ENCODE measurements around the gene LEMD3. TPM values are rescaled to one million over a fixed set of nuclear protein-coding genes. Genes with fewer than 3 reads are reported as not detected.

LEMD3 gene
- total RNA-seq, 1 donor from 2014 or later: 38.9 TPM

- no peaks in the 10 kb centered on the region for H3K9me3 Mint-ChIP-seq (ENCODE audit: low read depth)
- no peak for TF ChIP-seq CTCF (IDR thresholded peaks at IDR 0.05; ENCODE audit: unreplicated experiment)
- no peak overlapping the region for H3K4me3 Mint-ChIP-seq (ENCODE audit: low read depth)
- H3K36me3 Mint-ChIP-seq (ENCODE audit: insufficient read depth): peaks cover 14% of the 10 kb centered on the region
- no peak for DNase-seq (ENCODE audit: low spot score, unreplicated experiment)
- no peaks in the 10 kb centered on the region for H3K27me3 Mint-ChIP-seq
- no peak overlapping the region for H3K27ac Mint-ChIP-seq
- H3K4me1 Mint-ChIP-seq (ENCODE audit: low read depth): no peaks in the 10 kb centered on the region
Measured at GRCh38 chr12:65248656-65249633, 79.6 kb downstream of the LEMD3 start.

GRCh38 chr12:65252515-65252914 is 83.1 kb downstream of the LEMD3 start:
- Mint-ChIP-seq H3K4me3 (ENCODE audit: low read depth) (no peak overlapping the region), H3K4me1 (ENCODE audit: low read depth) (no peaks in the 10 kb centered on the region), H3K27me3 (no peaks in the 10 kb centered on the region), H3K9me3 (ENCODE audit: low read depth) (peaks cover 3% of the 10 kb centered on the region), H3K27ac (no peak overlapping the region), H3K36me3 (ENCODE audit: insufficient read depth) (peaks cover 5% of the 10 kb centered on the region)
- no peak for TF ChIP-seq CTCF (IDR thresholded peaks at IDR 0.05; ENCODE audit: unreplicated experiment)
- no peak for DNase-seq (ENCODE audit: low spot score, unreplicated experiment)

GRCh38 chr12:65257986-65258385 is 88.6 kb downstream of the LEMD3 start:
- Mint-ChIP-seq H3K27me3 (no peaks in the 10 kb centered on the region), H3K36me3 (ENCODE audit: insufficient read depth) (no peaks in the 10 kb centered on the region), H3K9me3 (ENCODE audit: low read depth) (peaks cover 3% of the 10 kb centered on the region), H3K4me3 (ENCODE audit: low read depth) (no peak overlapping the region), H3K27ac (no peak overlapping the region), H3K4me1 (ENCODE audit: low read depth) (no peaks in the 10 kb centered on the region)
- DNase-seq (ENCODE audit: low spot score, unreplicated experiment): no peak
- TF ChIP-seq CTCF (IDR thresholded peaks at IDR 0.05; ENCODE audit: unreplicated experiment): no peak

- H3K27ac Mint-ChIP-seq: no peak overlapping the region
- no peaks in the 10 kb centered on the region for H3K4me1 Mint-ChIP-seq (ENCODE audit: low read depth)
- no peak overlapping the region for H3K4me3 Mint-ChIP-seq (ENCODE audit: low read depth)
- H3K9me3 Mint-ChIP-seq (ENCODE audit: low read depth): peaks cover 3% of the 10 kb centered on the region
- TF ChIP-seq CTCF (IDR thresholded peaks at IDR 0.05; ENCODE audit: unreplicated experiment): no peak
- no peak for DNase-seq (ENCODE audit: low spot score, unreplicated experiment)
- no peaks in the 10 kb centered on the region for H3K36me3 Mint-ChIP-seq (ENCODE audit: insufficient read depth)
- no peaks in the 10 kb centered on the region for H3K27me3 Mint-ChIP-seq
Measured at GRCh38 chr12:65259501-65259900, 90.1 kb downstream of the LEMD3 start.

- no peaks in the 10 kb centered on the region for H3K36me3 Mint-ChIP-seq (ENCODE audit: insufficient read depth)
- no peaks in the 10 kb centered on the region for H3K27me3 Mint-ChIP-seq
Measured at GRCh38 chr12:65263777-65264176, 94.4 kb downstream of the LEMD3 start.

More at GRCh38 chr12:65263777-65264176, 94.4 kb downstream of the LEMD3 start:
- DNase-seq (ENCODE audit: low spot score, unreplicated experiment): no peak
- H3K4me1 Mint-ChIP-seq (ENCODE audit: low read depth): no peaks in the 10 kb centered on the region
- no peak overlapping the region for H3K27ac Mint-ChIP-seq
- no peak for TF ChIP-seq CTCF (IDR thresholded peaks at IDR 0.05; ENCODE audit: unreplicated experiment)
- H3K4me3 Mint-ChIP-seq (ENCODE audit: low read depth): no peak overlapping the region
- no peaks in the 10 kb centered on the region for H3K9me3 Mint-ChIP-seq (ENCODE audit: low read depth)

Data from progenitor cell of endocrine pancreas (in vitro differentiated cells).